Activated CD4-positive, alpha-beta T cell treated with anti-CD3 and anti-CD28 coated beads, Interleukin-2, amount 10 ng/mL, durations not matched to agents 7 days and 5 days (primary cell): ENCODE measurements around the gene USH1C. TPM values are rescaled to one million over a fixed set of nuclear protein-coding genes. Genes with fewer than 3 reads are reported as not detected.

Experiments
- CTCF ChIA-PET: fragments of 350-600 bp; sonication (Branson Sonifier 250); formaldehyde crosslinking; loops from one replicate; lab custom pipeline; 2021; ENCODE audit warnings: antibody characterized with exemption; lab: Charles Lee
- POLR2A ChIA-PET: fragments of 350-600 bp; sonication (Branson Sonifier 250); formaldehyde crosslinking; loops from one replicate; lab custom pipeline; 2021; ENCODE audit warnings: antibody characterized with exemption; lab: Charles Lee
- DNase-seq: peaks from one replicate; pipeline ENCODE4 v3.0.0-alpha.2; 2020
- H3K27ac Mint-ChIP-seq: one replicate; pipeline ENCODE4 v1.8.0; 2021; ENCODE audit warnings: mild to moderate bottlenecking, moderate library complexity, mixed read lengths
- H3K27me3 Mint-ChIP-seq: one replicate; pipeline ENCODE4 v1.8.0; 2021; ENCODE audit warnings: mixed read lengths
- H3K36me3 Mint-ChIP-seq: one replicate; pipeline ENCODE4 v1.8.0; 2021; ENCODE audit warnings: low read depth, mixed read lengths
- H3K4me1 Mint-ChIP-seq: one replicate; pipeline ENCODE4 v1.8.0; 2021; ENCODE audit warnings: mixed read lengths
- H3K4me3 Mint-ChIP-seq: one replicate; pipeline ENCODE4 v1.8.0; 2021; ENCODE audit warnings: mild to moderate bottlenecking, moderate library complexity, mixed read lengths
- H3K9me3 Mint-ChIP-seq: one replicate; pipeline ENCODE4 v1.8.0; 2021; ENCODE audit warnings: mixed read lengths
- total RNA-seq, 2 experiments: library from RNA; stranded (reverse); gene quantifications; one replicate each; pipeline ENCODE4 v1.2.3, GENCODE V29; 2021

The USH1C gene
- total RNA-seq, 2 experiments from 2014 or later, result not detected

- ChIA-PET POLR2A (interaction anchor here (0.7 kb wide), 1 partner anchor 313 kb away, joined by 3 read pairs; no protein-coding TSS in a partner anchor), CTCF (interaction anchor here (1.2 to 1.3 kb wide), 2 partner anchors 25 to 69 kb away, joined by 3 read pairs; no protein-coding TSS in a partner anchor)
- Mint-ChIP-seq H3K36me3 (no peaks in the 10 kb centered on the region), H3K27ac (no peak overlapping the region), H3K27me3 (peaks cover 3% of the 10 kb centered on the region), H3K9me3 (no peaks in the 10 kb centered on the region), H3K4me3 (no peak overlapping the region), H3K4me1 (peaks cover 3% of the 10 kb centered on the region)
- no peak for DNase-seq
These were observed 31.5 kb upstream of the USH1C start for GRCh38 chr11:17575431-17576425.

- Mint-ChIP-seq H3K9me3 (no peaks in the 10 kb centered on the region), H3K4me1 (peaks cover 3% of the 10 kb centered on the region), H3K27me3 (peaks cover under 1% of the 10 kb centered on the region), H3K4me3 (no peak overlapping the region), H3K36me3 (no peaks in the 10 kb centered on the region), H3K27ac (no peak overlapping the region)
- DNase-seq, result no peak
- ChIA-PET CTCF (no interaction called here), POLR2A (interaction anchor here (0.7 kb wide), 1 partner anchor 314 kb away, joined by 3 read pairs; no protein-coding TSS in a partner anchor)
These were observed 30.2 kb upstream of the USH1C start for GRCh38 chr11:17574141-17575091.

GRCh38 chr11:17573526-17573925, 29.3 kb upstream of the USH1C start:
- H3K4me1 Mint-ChIP-seq, result peaks cover 9% of the 10 kb centered on the region
- H3K27ac Mint-ChIP-seq, result no peak overlapping the region

GRCh38 chr11:17572791-17573460, 28.7 kb upstream of the USH1C start:
- Mint-ChIP-seq H3K4me1 (peaks cover 12% of the 10 kb centered on the region), H3K36me3 (no peaks in the 10 kb centered on the region), H3K9me3 (no peaks in the 10 kb centered on the region), H3K4me3 (no peak overlapping the region), H3K27ac (no peak overlapping the region), H3K27me3 (peaks cover 3% of the 10 kb centered on the region)
- no peak for DNase-seq
- POLR2A ChIA-PET, result no interaction called here
- CTCF ChIA-PET, result no interaction called here

More at GRCh38 chr11:17573526-17573925, 29.3 kb upstream of the USH1C start:
- ChIA-PET POLR2A (no interaction called here), CTCF (no interaction called here)
- Mint-ChIP-seq H3K4me3 (no peak overlapping the region), H3K27me3 (peaks cover 3% of the 10 kb centered on the region), H3K36me3 (no peaks in the 10 kb centered on the region), H3K9me3 (no peaks in the 10 kb centered on the region)
- no peak for DNase-seq

GRCh38 chr11:17572359-17572690, 28.1 kb upstream of the USH1C start:
- DNase-seq, result no peak
- CTCF ChIA-PET, result no interaction called here

GRCh38 chr11:17571431-17572358, 27.5 kb upstream of the USH1C start:
- no peak for DNase-seq
- Mint-ChIP-seq H3K9me3 (no peaks in the 10 kb centered on the region), H3K4me1 (peaks cover 12% of the 10 kb centered on the region), H3K36me3 (no peaks in the 10 kb centered on the region), H3K4me3 (no peak overlapping the region), H3K27ac (no peak overlapping the region), H3K27me3 (peaks cover 3% of the 10 kb centered on the region)
- POLR2A ChIA-PET, result no interaction called here
- CTCF ChIA-PET, result no interaction called here

More at GRCh38 chr11:17572359-17572690, 28.1 kb upstream of the USH1C start:
- H3K36me3 Mint-ChIP-seq, result no peaks in the 10 kb centered on the region
- no peak overlapping the region for H3K4me3 Mint-ChIP-seq
- no peak overlapping the region for H3K27ac Mint-ChIP-seq
- H3K4me1 Mint-ChIP-seq, result peaks cover 12% of the 10 kb centered on the region
- peaks cover 3% of the 10 kb centered on the region for H3K27me3 Mint-ChIP-seq
- no peaks in the 10 kb centered on the region for H3K9me3 Mint-ChIP-seq
- POLR2A ChIA-PET, result no interaction called here

GRCh38 chr11:17570034-17570433, 25.8 kb upstream of the USH1C start:
- ChIA-PET POLR2A (no interaction called here), CTCF (no interaction called here)
- no peak overlapping the region for H3K4me3 Mint-ChIP-seq
- H3K9me3 Mint-ChIP-seq, result no peaks in the 10 kb centered on the region
- H3K27me3 Mint-ChIP-seq, result peaks cover 3% of the 10 kb centered on the region
- H3K36me3 Mint-ChIP-seq, result no peaks in the 10 kb centered on the region
- no peak for DNase-seq
- no peak overlapping the region for H3K27ac Mint-ChIP-seq
- peaks cover 12% of the 10 kb centered on the region for H3K4me1 Mint-ChIP-seq

GRCh38 chr11:17568944-17569343, 24.7 kb upstream of the USH1C start:
- ChIA-PET CTCF (no interaction called here), POLR2A (no interaction called here)
- Mint-ChIP-seq H3K27me3 (peaks cover 3% of the 10 kb centered on the region), H3K27ac (no peak overlapping the region), H3K9me3 (no peaks in the 10 kb centered on the region), H3K36me3 (no peaks in the 10 kb centered on the region), H3K4me1 (peaks cover 12% of the 10 kb centered on the region), H3K4me3 (no peak overlapping the region)
- DNase-seq, result no peak

- peaks cover 9% of the 10 kb centered on the region for H3K4me1 Mint-ChIP-seq
- ChIA-PET CTCF (no interaction called here), POLR2A (no interaction called here)
- H3K9me3 Mint-ChIP-seq, result no peaks in the 10 kb centered on the region
- peaks cover 3% of the 10 kb centered on the region for H3K27me3 Mint-ChIP-seq
- no peak overlapping the region for H3K4me3 Mint-ChIP-seq
- DNase-seq, result no peak
- no peaks in the 10 kb centered on the region for H3K36me3 Mint-ChIP-seq
- no peak overlapping the region for H3K27ac Mint-ChIP-seq
These were observed 20.4 kb upstream of the USH1C start for GRCh38 chr11:17564687-17565042.

GRCh38 chr11:17563961-17564686, 19.9 kb upstream of the USH1C start:
- Mint-ChIP-seq H3K4me3 (no peak overlapping the region), H3K4me1 (peaks cover 9% of the 10 kb centered on the region), H3K36me3 (no peaks in the 10 kb centered on the region), H3K9me3 (no peaks in the 10 kb centered on the region), H3K27ac (no peak overlapping the region), H3K27me3 (no peaks in the 10 kb centered on the region)
- no peak for DNase-seq
- CTCF ChIA-PET, result no interaction called here
- POLR2A ChIA-PET, result no interaction called here

- no peak for DNase-seq
- ChIA-PET CTCF (interaction anchor here (0.6 kb wide), 1 partner anchor 341 kb away, joined by 4 read pairs; no protein-coding TSS in a partner anchor), POLR2A (no interaction called here)
- Mint-ChIP-seq H3K9me3 (no peaks in the 10 kb centered on the region), H3K4me3 (no peak overlapping the region), H3K27ac (no peak overlapping the region), H3K27me3 (no peaks in the 10 kb centered on the region), H3K36me3 (no peaks in the 10 kb centered on the region), H3K4me1 (peaks cover under 1% of the 10 kb centered on the region)
These were observed 19.0 kb upstream of the USH1C start for GRCh38 chr11:17563231-17563646.
